Fibroblast of the aortic adventitia (primary cell): ENCODE measurements around the gene FBF1. TPM values are rescaled to one million over a fixed set of nuclear protein-coding genes. Genes with fewer than 3 reads are reported as not detected.
A peak's percentile ranks its signal among the peaks of the same experiment; 100 is the strongest.
"Not testable (repeated sequence)": the region's sequence is repeated elsewhere in the genome, so short reads cannot be mapped to it uniquely, and the experiment has no call there.

Experiments
- DNase-seq: peaks from one replicate; pipeline ENCODE4 v3.0.0-alpha.2; 2010; ENCODE audit warnings: low read depth
- H3K4me3 ChIP-seq: 2 replicates; pipeline ENCODE4 v1.5.1; 2011; ENCODE audit warnings: low read depth, mild to moderate bottlenecking, control low read depth, low read length, moderate library complexity
- CTCF ChIP-seq: IDR thresholded peaks from 2 replicates; pipeline ENCODE4 v1.5.1; 2011; ENCODE audit warnings: mild to moderate bottlenecking, low read length, control low read depth, inconsistent platforms; ENCODE audit not compliant: insufficient read depth
- total RNA-seq: library from RNA; depleted of rRNA; stranded (reverse); fragments of >200 nt; gene quantifications from 2 replicates; pipeline ENCODE4 v1.2.3, GENCODE V29; 2012; ENCODE audit warnings: low replicate concordance

Gene FBF1
- total RNA-seq, 1 donor, result 14.1 TPM

- peak; percentile 83 for DNase-seq
- no peak overlapping the region for H3K4me3 ChIP-seq
- no peak for TF ChIP-seq CTCF
Observed at GRCh38 chr17:75872434-75873351, 68.1 kb downstream of the FBF1 start.

GRCh38 chr17:75870228-75870627 is 70.6 kb downstream of the FBF1 start:
- not testable (repeated sequence) for DNase-seq
- H3K4me3 ChIP-seq, result peak overlapping the region; percentile 40

- peak; percentile 87 for DNase-seq
- TF ChIP-seq CTCF, result no peak
- peak overlapping the region; percentile 40 for H3K4me3 ChIP-seq
Observed at GRCh38 chr17:75869282-75870141, 71.3 kb downstream of the FBF1 start.

GRCh38 chr17:75868730-75869281 is 72.0 kb downstream of the FBF1 start:
- H3K4me3 ChIP-seq, DNase-seq: not testable (repeated sequence)

GRCh38 chr17:75865404-75866188 is 75.2 kb downstream of the FBF1 start:
- not testable (repeated sequence) for H3K4me3 ChIP-seq, DNase-seq

- not testable (repeated sequence) for DNase-seq
Observed at GRCh38 chr17:75864887-75865286, 76.0 kb downstream of the FBF1 start.

GRCh38 chr17:75864448-75864871 is 76.4 kb downstream of the FBF1 start:
- H3K4me3 ChIP-seq, result no peak overlapping the region
- no peak for TF ChIP-seq CTCF
- peak; percentile 87 for DNase-seq

More at GRCh38 chr17:75864887-75865286, 76.0 kb downstream of the FBF1 start:
- H3K4me3 ChIP-seq, result not testable (repeated sequence)

- peak; percentile 72 for DNase-seq
- no peak for TF ChIP-seq CTCF
- H3K4me3 ChIP-seq, result no peak overlapping the region
Observed at GRCh38 chr17:75861927-75862317, 78.9 kb downstream of the FBF1 start.

Other genes with a start within 250 kb of the FBF1 start
- gene ITGB4, start 219.6 kb downstream of the FBF1 start, total RNA-seq, result 0.09 and 0.16 TPM in 2 replicates
- 20.6 and 35.9 TPM in 2 replicates for gene GALK1, start 175.8 kb downstream of the FBF1 start, total RNA-seq
- 18.0 and 30.2 TPM in 2 replicates for gene UNK, start 156.2 kb downstream of the FBF1 start, total RNA-seq
- gene UNC13D, start 96.6 kb downstream of the FBF1 start, total RNA-seq, result 0.54 and 2.3 TPM in 2 replicates
- gene WBP2, start 85.7 kb downstream of the FBF1 start, total RNA-seq, result 23.3 and 24.1 TPM in 2 replicates
- 14.9 and 20.9 TPM in 2 replicates for gene TRIM47, start 62.5 kb downstream of the FBF1 start, total RNA-seq
- gene TRIM65, start 44.1 kb downstream of the FBF1 start, total RNA-seq, result 7.7 and 11.4 TPM in 2 replicates
- gene MRPL38, start 36.2 kb downstream of the FBF1 start, total RNA-seq, result 27.0 and 39.2 TPM in 2 replicates
- gene ACOX1, start 38.1 kb upstream of the FBF1 start, total RNA-seq, result 47.0 and 61.5 TPM in 2 replicates
- 16.0 and 18.3 TPM in 2 replicates for gene TEN1, start 38.2 kb upstream of the FBF1 start, total RNA-seq
- gene CDK3, start 59.8 kb upstream of the FBF1 start, total RNA-seq, result 1.1 TPM in 1 of 2 replicates, not detected in the other
- not detected in 2 replicates for gene EVPL, start 86.3 kb upstream of the FBF1 start, total RNA-seq
- gene SRP68, start 131.5 kb upstream of the FBF1 start, total RNA-seq, result 17.3 and 32.3 TPM in 2 replicates
- not detected in 2 replicates for gene GALR2, start 133.7 kb upstream of the FBF1 start, total RNA-seq
- gene ZACN, start 138.1 kb upstream of the FBF1 start, total RNA-seq, result not detected in 2 replicates
- 40.8 and 88.5 TPM in 2 replicates for gene EXOC7, start 162.7 kb upstream of the FBF1 start, total RNA-seq
- not detected in 2 replicates for gene FOXJ1, start 200.2 kb upstream of the FBF1 start, total RNA-seq